ENCODE results near the gene SIGLEC7.

Gene SIGLEC7

DNA sequence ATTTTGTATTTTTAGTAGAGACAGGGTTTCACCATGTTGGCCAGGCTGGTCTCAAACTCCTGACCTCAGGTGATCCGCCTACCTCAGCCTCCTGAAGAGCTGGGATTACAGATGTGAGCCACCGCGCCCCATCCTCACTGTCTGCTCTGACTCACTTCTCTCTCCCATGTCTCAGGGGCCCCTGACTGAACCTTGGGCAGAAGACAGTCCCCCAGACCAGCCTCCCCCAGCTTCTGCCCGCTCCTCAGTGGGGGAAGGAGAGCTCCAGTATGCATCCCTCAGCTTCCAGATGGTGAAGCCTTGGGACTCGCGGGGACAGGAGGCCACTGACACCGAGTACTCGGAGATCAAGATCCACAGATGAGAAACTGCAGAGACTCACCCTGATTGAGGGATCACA is 12.4 kb upstream of the SIGLEC7 start:
- TF ChIP-seq, protein P1, sequence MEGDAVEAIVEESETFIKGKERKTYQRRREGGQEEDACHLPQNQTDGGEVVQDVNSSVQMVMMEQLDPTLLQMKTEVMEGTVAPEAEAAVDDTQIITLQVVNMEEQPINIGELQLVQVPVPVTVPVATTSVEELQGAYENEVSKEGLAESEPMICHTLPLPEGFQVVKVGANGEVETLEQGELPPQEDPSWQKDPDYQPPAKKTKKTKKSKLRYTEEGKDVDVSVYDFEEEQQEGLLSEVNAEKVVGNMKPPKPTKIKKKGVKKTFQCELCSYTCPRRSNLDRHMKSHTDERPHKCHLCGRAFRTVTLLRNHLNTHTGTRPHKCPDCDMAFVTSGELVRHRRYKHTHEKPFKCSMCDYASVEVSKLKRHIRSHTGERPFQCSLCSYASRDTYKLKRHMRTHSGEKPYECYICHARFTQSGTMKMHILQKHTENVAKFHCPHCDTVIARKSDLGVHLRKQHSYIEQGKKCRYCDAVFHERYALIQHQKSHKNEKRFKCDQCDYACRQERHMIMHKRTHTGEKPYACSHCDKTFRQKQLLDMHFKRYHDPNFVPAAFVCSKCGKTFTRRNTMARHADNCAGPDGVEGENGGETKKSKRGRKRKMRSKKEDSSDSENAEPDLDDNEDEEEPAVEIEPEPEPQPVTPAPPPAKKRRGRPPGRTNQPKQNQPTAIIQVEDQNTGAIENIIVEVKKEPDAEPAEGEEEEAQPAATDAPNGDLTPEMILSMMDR (IDR thresholded peaks at IDR 0.05; ENCODE audit: borderline replicate concordance, insufficient read depth, low read depth, low read length), result no peak
- H3K4me3 ChIP-seq (ENCODE audit: low read depth, low read length), result no peak overlapping the region

DNA sequence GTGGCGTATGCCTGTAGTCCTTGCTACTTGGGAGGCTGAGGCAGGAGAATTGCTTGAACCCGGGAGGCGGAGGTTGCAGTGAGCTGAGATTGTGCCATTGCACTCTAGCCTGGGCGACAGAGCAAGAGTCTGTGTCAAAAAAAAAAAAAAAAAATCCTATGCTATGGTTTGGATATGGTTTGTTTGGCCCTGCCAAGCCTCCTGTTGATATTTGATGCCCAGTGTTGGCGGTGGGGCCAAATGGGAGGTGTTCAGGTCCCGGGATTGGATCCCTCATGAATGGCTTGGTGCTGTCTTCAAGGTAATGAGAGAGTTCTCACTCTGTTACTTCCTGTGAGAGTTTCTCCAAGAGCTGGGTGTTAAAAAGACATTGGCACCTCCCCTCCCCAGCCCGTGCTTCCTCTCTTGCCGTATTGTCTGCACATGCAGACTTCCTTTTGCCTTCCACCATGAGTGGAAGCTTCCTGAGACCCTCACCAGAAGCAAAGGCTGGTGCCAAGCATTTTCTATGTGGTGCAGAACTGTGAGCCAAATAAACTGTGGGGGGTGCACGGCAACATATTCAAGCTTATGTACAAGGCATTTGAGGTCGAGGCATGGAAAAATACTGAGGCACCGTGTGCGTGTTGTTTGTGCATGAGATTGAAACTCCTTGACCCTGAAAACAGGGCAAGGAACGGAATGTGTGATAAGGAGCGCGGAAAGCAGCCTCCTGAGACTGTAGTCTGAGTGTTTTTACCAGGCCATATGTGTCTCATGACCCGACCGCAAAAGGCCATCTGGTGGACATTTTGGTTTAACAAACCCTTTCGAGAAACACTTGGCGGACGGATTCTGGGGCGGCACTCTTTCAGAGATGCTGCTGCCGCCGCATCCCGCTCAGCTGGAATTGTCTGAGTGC is 10.1 kb upstream of the SIGLEC7 start:
- H3K4me3 ChIP-seq (ENCODE audit: low read depth, low read length), result no peak overlapping the region
- TF ChIP-seq, protein P1 (IDR thresholded peaks at IDR 0.05; ENCODE audit: borderline replicate concordance, insufficient read depth, low read depth, low read length), result no peak

DNA sequence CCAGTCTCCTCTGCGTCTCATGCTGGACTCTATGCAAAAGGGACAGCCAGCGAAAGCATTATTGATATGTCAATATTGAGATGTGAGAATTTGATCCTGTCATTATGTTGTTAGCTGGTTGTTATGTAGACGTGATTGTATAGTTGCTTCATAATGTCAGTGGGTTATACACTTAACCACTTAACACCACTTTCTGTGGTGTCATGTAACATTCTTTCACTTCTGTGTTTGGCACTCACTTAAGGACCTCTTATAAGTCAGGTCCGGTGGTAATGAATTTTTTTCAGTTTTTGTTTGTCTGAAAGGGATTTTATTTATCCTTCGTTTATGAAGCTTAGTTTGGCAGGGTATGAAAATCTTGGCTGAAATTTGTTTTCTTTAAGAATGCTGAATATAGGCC is 7.1 kb upstream of the SIGLEC7 start:
- H3K4me3 ChIP-seq (ENCODE audit: low read depth, low read length), result no peak overlapping the region

DNA sequence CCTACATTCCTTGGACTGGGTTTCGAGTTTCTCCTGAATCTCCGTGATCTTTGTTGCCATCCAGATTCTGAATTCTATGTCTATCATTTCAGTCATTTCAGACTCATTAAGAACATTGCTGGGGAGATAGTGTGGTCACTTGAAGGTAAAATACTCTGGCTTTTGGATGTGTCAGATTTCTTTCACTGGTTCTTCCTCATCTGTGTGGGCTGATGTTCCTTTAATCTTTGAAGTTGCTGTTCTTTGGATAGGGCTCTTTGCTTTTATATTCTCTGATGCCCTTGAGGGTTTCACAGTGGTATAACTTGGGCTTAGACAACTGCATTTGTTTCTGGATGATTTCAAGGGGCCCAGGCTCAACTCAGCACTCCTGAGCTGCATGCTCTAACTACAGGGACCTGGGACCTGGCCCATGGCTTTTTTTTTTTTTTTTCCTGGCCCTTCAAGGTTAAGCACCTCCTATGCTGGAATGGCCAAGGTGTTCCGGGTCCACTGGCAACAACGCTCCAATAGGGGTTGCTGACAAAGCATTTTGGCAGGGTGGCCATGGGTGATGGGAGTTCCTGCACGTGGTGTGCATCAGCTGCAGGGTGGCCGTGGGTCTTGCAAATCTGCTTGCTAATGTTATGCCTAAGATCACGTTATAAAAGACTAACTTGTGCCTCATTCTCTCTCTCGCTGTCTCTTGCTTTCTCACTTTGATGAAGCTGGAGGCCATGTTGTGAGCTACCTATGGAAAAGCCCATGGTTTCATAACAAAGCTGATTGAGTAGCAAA is 5.9 kb upstream of the SIGLEC7 start:
- H3K4me3 ChIP-seq (ENCODE audit: low read depth, low read length), result no peak overlapping the region
- TF ChIP-seq, protein P1 (IDR thresholded peaks at IDR 0.05; ENCODE audit: borderline replicate concordance, insufficient read depth, low read depth, low read length), result no peak

More for the DNA sequence above, 7.1 kb upstream of the SIGLEC7 start:
- TF ChIP-seq, protein P1 (IDR thresholded peaks at IDR 0.05; ENCODE audit: borderline replicate concordance, insufficient read depth, low read depth, low read length), result no peak

DNA sequence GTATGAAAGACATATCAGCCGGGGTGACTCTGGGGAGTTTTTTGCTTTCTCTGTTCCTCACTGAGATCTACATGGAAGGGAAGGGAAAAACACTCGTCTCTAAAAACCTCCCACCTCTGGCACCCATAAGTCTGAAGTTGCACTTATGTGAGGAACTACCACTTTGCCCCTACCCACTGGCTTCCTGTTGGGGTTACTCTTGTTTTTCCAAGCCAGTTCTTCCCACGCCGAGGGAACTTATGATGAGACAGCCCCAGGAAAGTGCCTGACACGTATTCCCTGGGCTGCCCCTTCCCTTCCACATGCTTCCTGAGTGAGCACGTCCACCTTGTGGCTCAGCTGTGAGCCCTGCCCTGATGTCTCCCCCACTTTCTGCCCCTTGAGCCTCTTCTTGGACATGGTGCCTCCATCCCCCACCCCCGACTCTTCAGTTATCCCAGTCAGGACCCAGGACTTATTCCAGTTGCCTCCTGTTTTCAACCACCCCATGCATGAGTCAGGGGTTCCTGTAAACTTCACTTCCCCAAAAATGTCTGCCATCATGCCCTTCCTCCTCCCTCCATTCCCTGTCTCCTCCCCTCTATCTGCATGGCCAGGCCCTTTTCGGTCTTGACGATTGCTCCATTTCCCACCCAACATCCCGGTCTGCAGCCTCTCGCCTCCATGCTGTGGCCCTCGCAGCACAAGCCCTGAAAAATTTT is 5.1 kb upstream of the SIGLEC7 start:
- TF ChIP-seq, protein P1 (IDR thresholded peaks at IDR 0.05; ENCODE audit: borderline replicate concordance, insufficient read depth, low read depth, low read length), result no peak
- no peak overlapping the region for H3K4me3 ChIP-seq (ENCODE audit: low read depth, low read length)

DNA sequence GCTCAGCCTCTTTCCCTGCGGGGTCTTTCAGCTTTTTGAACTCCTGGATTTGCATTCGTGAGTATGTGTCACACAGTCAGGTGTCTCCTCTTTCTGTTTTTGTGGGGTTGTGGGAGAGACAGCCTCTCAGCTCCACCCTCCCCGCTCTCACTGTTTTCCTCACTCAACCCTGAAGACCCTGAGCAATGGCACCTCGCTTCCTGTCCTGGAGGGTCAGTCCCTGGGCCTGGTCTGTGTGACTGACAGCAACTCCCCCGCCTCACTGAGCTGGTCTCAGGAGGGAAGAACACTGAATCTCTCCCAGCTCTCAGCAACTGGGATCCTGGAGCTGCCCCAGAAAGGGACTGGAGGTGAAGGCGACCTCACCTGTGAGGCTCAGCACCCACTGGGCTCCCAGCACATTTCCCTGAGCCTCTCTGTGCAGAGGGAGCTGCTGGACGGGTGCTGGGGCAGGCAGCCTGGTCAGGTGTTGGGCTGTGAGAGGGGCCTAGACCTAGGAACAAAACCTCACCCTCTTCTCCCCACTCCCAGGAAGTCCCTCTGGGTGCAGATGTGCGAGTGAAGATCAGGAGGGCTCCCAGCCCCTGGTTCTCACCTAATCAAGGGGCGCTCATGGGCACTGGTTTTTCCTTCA is 4.2 kb upstream of the SIGLEC7 start:
- TF ChIP-seq, protein P1 (IDR thresholded peaks at IDR 0.05; ENCODE audit: borderline replicate concordance, insufficient read depth, low read depth, low read length), result no peak
- H3K4me3 ChIP-seq (ENCODE audit: low read depth, low read length), result no peak overlapping the region
